ENCODE data around the gene PIGK. TPM values are rescaled to one million over a fixed set of nuclear protein-coding genes. Genes with fewer than 3 reads are reported as not detected.
A peak's percentile ranks its signal among the peaks of the same experiment; 100 is the strongest.

PIGK gene
- total RNA-seq, 4 donors from 2014 or later = 15.3 to 27.2 (median 20.9) TPM

GRCh38 chr1:77133731-77134358 lies 85.4 kb downstream of the PIGK start:
- 91 to 93% methylated on average over 3 of the region's 3 CpGs for WGBS, 2 donors

GRCh38 chr1:77126307-77126706 lies 92.9 kb downstream of the PIGK start:
- Histone ChIP-seq H3K9me3 (no peaks in the 10 kb centered on the region), H3K4me1 (no peaks in the 10 kb centered on the region), H3K27me3 (no peaks in the 10 kb centered on the region), H3K4me3 (no peak overlapping the region), H3K36me3 (no peaks in the 10 kb centered on the region), H3K27ac (no peak overlapping the region)
- peak in 1 of 2 donors; percentile 32 for DNase-seq (ENCODE audit: low spot score in 2 of 2)
- no peak for TF ChIP-seq EP300 (IDR thresholded peaks at IDR 0.05)
- peak; percentile 28 to 61 (median 49) for TF ChIP-seq CTCF (IDR thresholded peaks at IDR 0.05)
- WGBS, 2 donors = 5 to 11% methylated on average over 2 of the region's 2 CpGs

More at GRCh38 chr1:77133731-77134358, 85.4 kb downstream of the PIGK start:
- H3K36me3 ChIP-seq = no peaks in the 10 kb centered on the region
- H3K4me3 ChIP-seq = no peak overlapping the region
- TF ChIP-seq POLR2A (IDR thresholded peaks at IDR 0.05) (no peak), EP300 (IDR thresholded peaks at IDR 0.05) (no peak), CTCF (IDR thresholded peaks at IDR 0.05) (no peak)
- H3K27ac ChIP-seq = no peak overlapping the region
- no peak for DNase-seq (ENCODE audit: low spot score in 2 of 2)
- H3K4me1 ChIP-seq = no peaks in the 10 kb centered on the region
- no peaks in the 10 kb centered on the region for H3K9me3 ChIP-seq
- H3K27me3 ChIP-seq = no peaks in the 10 kb centered on the region

GRCh38 chr1:77121503-77121902 lies 97.7 kb downstream of the PIGK start:
- no peak overlapping the region for H3K4me3 ChIP-seq
- no peaks in the 10 kb centered on the region for H3K9me3 ChIP-seq
- H3K4me1 ChIP-seq = no peaks in the 10 kb centered on the region
- H3K36me3 ChIP-seq = peaks cover 0 to 8% (median 0%) of the 10 kb centered on the region in 3 donors
- H3K27me3 ChIP-seq = no peaks in the 10 kb centered on the region
- no peak overlapping the region for H3K27ac ChIP-seq
- 83 to 89% methylated on average over 1 of the region's 1 CpG for WGBS, 2 donors
- no peak for TF ChIP-seq POLR2A (IDR thresholded peaks at IDR 0.05)
- TF ChIP-seq EP300 (IDR thresholded peaks at IDR 0.05) = no peak
- no peak for TF ChIP-seq CTCF (IDR thresholded peaks at IDR 0.05)
- DNase-seq (ENCODE audit: low spot score in 2 of 2) = no peak

- Histone ChIP-seq H3K27me3 (no peaks in the 10 kb centered on the region), H3K4me3 (no peak overlapping the region), H3K4me1 (no peaks in the 10 kb centered on the region), H3K36me3 (peaks cover 0 to 8% (median 0%) of the 10 kb centered on the region in 3 donors), H3K9me3 (no peaks in the 10 kb centered on the region), H3K27ac (no peak overlapping the region)
- WGBS, 2 donors = 87 to 94% methylated on average over 3 of the region's 3 CpGs
- no peak for TF ChIP-seq CTCF (IDR thresholded peaks at IDR 0.05)
- no peak for TF ChIP-seq EP300 (IDR thresholded peaks at IDR 0.05)
- no peak for TF ChIP-seq POLR2A (IDR thresholded peaks at IDR 0.05)
- no peak for DNase-seq (ENCODE audit: low spot score in 2 of 2)
These were observed 98.3 kb downstream of the PIGK start for GRCh38 chr1:77120950-77121349.

- TF ChIP-seq POLR2A (IDR thresholded peaks at IDR 0.05) (no peak), CTCF (IDR thresholded peaks at IDR 0.05) (no peak), EP300 (IDR thresholded peaks at IDR 0.05) (no peak)
- 95 to 96% methylated on average over 4 of the region's 4 CpGs for WGBS, 2 donors
- no peaks in the 10 kb centered on the region for H3K27me3 ChIP-seq
- no peaks in the 10 kb centered on the region for H3K4me1 ChIP-seq
- H3K27ac ChIP-seq = no peak overlapping the region
- H3K36me3 ChIP-seq = peaks cover 0 to 8% (median 0%) of the 10 kb centered on the region in 3 donors
- DNase-seq (ENCODE audit: low spot score in 2 of 2) = no peak
- no peak overlapping the region for H3K4me3 ChIP-seq
- no peaks in the 10 kb centered on the region for H3K9me3 ChIP-seq
These were observed 100.5 kb downstream of the PIGK start for GRCh38 chr1:77118712-77119111.

Data from tibial nerve (tissue), 4 donors.